Measurements from ENCODE around the gene PSMD14. TPM values are rescaled to one million over a fixed set of nuclear protein-coding genes. Genes with fewer than 3 reads are reported as not detected.

The PSMD14 gene
- total RNA-seq, 1 experiment from 2014 or later, result 118 TPM

DNA sequence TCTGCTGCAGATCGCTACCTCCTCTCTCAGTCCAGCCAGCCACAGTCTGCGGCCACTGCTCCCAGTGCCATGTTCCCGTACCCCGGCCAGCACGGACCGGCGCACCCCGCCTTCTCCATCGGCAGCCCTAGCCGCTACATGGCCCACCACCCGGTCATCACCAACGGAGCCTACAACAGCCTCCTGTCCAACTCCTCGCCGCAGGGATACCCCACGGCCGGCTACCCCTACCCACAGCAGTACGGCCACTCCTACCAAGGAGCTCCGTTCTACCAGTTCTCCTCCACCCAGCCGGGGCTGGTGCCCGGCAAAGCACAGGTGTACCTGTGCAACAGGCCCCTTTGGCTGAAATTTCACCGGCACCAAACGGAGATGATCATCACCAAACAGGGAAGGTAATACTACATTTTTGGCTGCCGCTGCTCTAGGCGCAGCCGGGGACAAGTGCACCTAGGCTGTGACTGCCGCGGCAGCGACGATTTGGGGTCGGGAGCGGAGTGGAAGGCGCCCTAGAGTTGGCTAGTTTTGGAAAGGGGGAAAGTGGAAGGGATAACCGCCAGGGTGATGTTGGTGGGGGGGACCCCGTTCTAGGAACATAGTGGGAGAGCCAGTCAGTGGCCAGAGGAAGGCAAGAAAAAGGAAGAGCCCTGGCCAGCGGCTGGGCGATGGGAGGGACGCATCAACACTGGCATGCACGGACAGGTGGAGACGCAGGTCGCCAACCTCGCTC is 108.6 kb downstream of the PSMD14 start:
- no peak overlapping the region for H3K4me3 ChIP-seq (replicated peaks in 1 of 2; ENCODE audit: low read depth in 1 of 2, low read length in 2 of 2)
- H2AFZ ChIP-seq (ENCODE audit: low read depth, low read length, poor library complexity, severe bottlenecking), result no peak overlapping the region
- CTCF ChIA-PET, result no interaction called here
- no peaks in the 10 kb centered on the region for H3K36me3 ChIP-seq (ENCODE audit: control insufficient read depth in 1 of 2, insufficient read depth in 2 of 2, low read length in 2 of 2)
- no peaks in the 10 kb centered on the region for H3K79me2 ChIP-seq (ENCODE audit: insufficient read depth, low read length)
- no peaks in the 10 kb centered on the region for H3K9me3 ChIP-seq (ENCODE audit: control insufficient read depth in 1 of 2, insufficient read depth in 1 of 2, low read depth in 1 of 2, low read length in 2 of 2)
- H3K4me2 ChIP-seq (ENCODE audit: low read length), result no peak overlapping the region
- TF ChIP-seq POLR2A (IDR thresholded peaks at IDR 0.05; ENCODE audit: borderline replicate concordance, extremely low read depth, insufficient read depth, insufficient read length) (no peak), ZFX (IDR thresholded peaks at IDR 0.05) (no peak), JUND (IDR thresholded peaks at IDR 0.05) (no peak), EZH2phosphoT487 (IDR thresholded peaks at IDR 0.05; ENCODE audit: borderline replicate concordance) (no peak), CBX3 (IDR thresholded peaks at IDR 0.05; ENCODE audit: low read depth) (no peak), YY1 (IDR thresholded peaks at IDR 0.05; ENCODE audit: extremely low read depth, insufficient replicate concordance, low read depth, low read length) (no peak), SP1 (IDR thresholded peaks at IDR 0.05; ENCODE audit: low read depth) (no peak), SRF (IDR thresholded peaks at IDR 0.05; ENCODE audit: low read depth) (no peak), EZH2 (IDR thresholded peaks at IDR 0.05) (no peak), FOSL1 (IDR thresholded peaks at IDR 0.05; ENCODE audit: low read depth) (no peak), ELF1 (IDR thresholded peaks at IDR 0.05; ENCODE audit: borderline replicate concordance, low read depth) (no peak), EGR1 (IDR thresholded peaks at IDR 0.05; ENCODE audit: low read depth) (no peak), CEBPB (IDR thresholded peaks at IDR 0.05; ENCODE audit: low read depth) (no peak), POLR2AphosphoS5 (IDR thresholded peaks at IDR 0.05; ENCODE audit: low read depth, low read length) (no peak), RAD21 (IDR thresholded peaks at IDR 0.05; ENCODE audit: low read depth) (no peak)
- TF ChIP-seq, protein P1, sequence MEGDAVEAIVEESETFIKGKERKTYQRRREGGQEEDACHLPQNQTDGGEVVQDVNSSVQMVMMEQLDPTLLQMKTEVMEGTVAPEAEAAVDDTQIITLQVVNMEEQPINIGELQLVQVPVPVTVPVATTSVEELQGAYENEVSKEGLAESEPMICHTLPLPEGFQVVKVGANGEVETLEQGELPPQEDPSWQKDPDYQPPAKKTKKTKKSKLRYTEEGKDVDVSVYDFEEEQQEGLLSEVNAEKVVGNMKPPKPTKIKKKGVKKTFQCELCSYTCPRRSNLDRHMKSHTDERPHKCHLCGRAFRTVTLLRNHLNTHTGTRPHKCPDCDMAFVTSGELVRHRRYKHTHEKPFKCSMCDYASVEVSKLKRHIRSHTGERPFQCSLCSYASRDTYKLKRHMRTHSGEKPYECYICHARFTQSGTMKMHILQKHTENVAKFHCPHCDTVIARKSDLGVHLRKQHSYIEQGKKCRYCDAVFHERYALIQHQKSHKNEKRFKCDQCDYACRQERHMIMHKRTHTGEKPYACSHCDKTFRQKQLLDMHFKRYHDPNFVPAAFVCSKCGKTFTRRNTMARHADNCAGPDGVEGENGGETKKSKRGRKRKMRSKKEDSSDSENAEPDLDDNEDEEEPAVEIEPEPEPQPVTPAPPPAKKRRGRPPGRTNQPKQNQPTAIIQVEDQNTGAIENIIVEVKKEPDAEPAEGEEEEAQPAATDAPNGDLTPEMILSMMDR (IDR thresholded peaks at IDR 0.05 in 2 of 3, conservative IDR thresholded peaks at IDR 0.05 in 1 of 3; ENCODE audit: borderline replicate concordance in 1 of 3, insufficient read depth in 1 of 3, low read depth in 2 of 3, low read length in 2 of 3), result no peak
- TF ChIP-seq, protein P2, sequence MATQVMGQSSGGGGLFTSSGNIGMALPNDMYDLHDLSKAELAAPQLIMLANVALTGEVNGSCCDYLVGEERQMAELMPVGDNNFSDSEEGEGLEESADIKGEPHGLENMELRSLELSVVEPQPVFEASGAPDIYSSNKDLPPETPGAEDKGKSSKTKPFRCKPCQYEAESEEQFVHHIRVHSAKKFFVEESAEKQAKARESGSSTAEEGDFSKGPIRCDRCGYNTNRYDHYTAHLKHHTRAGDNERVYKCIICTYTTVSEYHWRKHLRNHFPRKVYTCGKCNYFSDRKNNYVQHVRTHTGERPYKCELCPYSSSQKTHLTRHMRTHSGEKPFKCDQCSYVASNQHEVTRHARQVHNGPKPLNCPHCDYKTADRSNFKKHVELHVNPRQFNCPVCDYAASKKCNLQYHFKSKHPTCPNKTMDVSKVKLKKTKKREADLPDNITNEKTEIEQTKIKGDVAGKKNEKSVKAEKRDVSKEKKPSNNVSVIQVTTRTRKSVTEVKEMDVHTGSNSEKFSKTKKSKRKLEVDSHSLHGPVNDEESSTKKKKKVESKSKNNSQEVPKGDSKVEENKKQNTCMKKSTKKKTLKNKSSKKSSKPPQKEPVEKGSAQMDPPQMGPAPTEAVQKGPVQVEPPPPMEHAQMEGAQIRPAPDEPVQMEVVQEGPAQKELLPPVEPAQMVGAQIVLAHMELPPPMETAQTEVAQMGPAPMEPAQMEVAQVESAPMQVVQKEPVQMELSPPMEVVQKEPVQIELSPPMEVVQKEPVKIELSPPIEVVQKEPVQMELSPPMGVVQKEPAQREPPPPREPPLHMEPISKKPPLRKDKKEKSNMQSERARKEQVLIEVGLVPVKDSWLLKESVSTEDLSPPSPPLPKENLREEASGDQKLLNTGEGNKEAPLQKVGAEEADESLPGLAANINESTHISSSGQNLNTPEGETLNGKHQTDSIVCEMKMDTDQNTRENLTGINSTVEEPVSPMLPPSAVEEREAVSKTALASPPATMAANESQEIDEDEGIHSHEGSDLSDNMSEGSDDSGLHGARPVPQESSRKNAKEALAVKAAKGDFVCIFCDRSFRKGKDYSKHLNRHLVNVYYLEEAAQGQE (IDR thresholded peaks at IDR 0.05; ENCODE audit: low read depth), result no peak
- TF ChIP-seq, protein P3, sequence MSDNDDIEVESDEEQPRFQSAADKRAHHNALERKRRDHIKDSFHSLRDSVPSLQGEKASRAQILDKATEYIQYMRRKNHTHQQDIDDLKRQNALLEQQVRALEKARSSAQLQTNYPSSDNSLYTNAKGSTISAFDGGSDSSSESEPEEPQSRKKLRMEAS (IDR thresholded peaks at IDR 0.05), result no peak
- TF ChIP-seq, protein P4, sequence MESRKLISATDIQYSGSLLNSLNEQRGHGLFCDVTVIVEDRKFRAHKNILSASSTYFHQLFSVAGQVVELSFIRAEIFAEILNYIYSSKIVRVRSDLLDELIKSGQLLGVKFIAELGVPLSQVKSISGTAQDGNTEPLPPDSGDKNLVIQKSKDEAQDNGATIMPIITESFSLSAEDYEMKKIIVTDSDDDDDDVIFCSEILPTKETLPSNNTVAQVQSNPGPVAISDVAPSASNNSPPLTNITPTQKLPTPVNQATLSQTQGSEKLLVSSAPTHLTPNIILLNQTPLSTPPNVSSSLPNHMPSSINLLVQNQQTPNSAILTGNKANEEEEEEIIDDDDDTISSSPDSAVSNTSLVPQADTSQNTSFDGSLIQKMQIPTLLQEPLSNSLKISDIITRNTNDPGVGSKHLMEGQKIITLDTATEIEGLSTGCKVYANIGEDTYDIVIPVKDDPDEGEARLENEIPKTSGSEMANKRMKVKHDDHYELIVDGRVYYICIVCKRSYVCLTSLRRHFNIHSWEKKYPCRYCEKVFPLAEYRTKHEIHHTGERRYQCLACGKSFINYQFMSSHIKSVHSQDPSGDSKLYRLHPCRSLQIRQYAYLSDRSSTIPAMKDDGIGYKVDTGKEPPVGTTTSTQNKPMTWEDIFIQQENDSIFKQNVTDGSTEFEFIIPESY (IDR thresholded peaks at IDR 0.05; ENCODE audit: extremely low read depth, insufficient replicate concordance, low read length), result no peak
- TF ChIP-seq, protein P5, sequence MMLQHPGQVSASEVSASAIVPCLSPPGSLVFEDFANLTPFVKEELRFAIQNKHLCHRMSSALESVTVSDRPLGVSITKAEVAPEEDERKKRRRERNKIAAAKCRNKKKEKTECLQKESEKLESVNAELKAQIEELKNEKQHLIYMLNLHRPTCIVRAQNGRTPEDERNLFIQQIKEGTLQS (IDR thresholded peaks at IDR 0.05), result no peak
- DNase-seq (ENCODE audit: low read depth, low spot score) (no peak), ATAC-seq (no peak)
- no peaks in the 10 kb centered on the region for H3K27me3 ChIP-seq (ENCODE audit: insufficient read depth, low read length)
- H3K9ac ChIP-seq (ENCODE audit: low read length), result no peak overlapping the region
- H4K20me1 ChIP-seq (ENCODE audit: insufficient read depth), result no peaks in the 10 kb centered on the region
- BruUV-seq (replicated peaks), result no TSS peak
- no peaks in the 10 kb centered on the region for H3K4me1 ChIP-seq (ENCODE audit: control insufficient read depth in 1 of 2, insufficient read depth in 2 of 2, low read length in 2 of 2)
- RAD21 ChIA-PET (ENCODE audit: low non-redundant PET in 1 of 2, low total read pairs in 2 of 2, uncharacterized antibody in 2 of 2, unreplicated experiment in 2 of 2), result no interaction called here
- POLR2A ChIA-PET, result no interaction called here
- intact Hi-C loops (cut with micrococcal nuclease), result no loop called here
- no peak overlapping the region for H3K27ac ChIP-seq (ENCODE audit: low read depth, low read length)
- H3K9me2 ChIP-seq (ENCODE audit: insufficient read depth), result no peaks in the 10 kb centered on the region

Measured in HCT116 (cell line).